HG03095 (cell line): ENCODE results near the gene ZNF660.
A peak's percentile ranks its signal among the peaks of the same experiment; 100 is the strongest.

Experiments used
- ATAC-seq: cut with Tn5 transposase; IDR thresholded peaks from one replicate; pipeline ENCODE4 v1.9.1; 2021; ENCODE audit warnings: moderate library complexity; ENCODE audit not compliant: unreplicated experiment

The ZNF660 gene

GRCh38 chr3:44628716-44629115 is 44.0 kb downstream of the ZNF660 start:
- ATAC-seq, result no peak

GRCh38 chr3:44632193-44632592 is 47.4 kb downstream of the ZNF660 start:
- no peak for ATAC-seq

GRCh38 chr3:44642337-44642736 is 57.6 kb downstream of the ZNF660 start:
- no peak for ATAC-seq

GRCh38 chr3:44643024-44643423 is 58.3 kb downstream of the ZNF660 start:
- ATAC-seq, result no peak

- no peak for ATAC-seq
Measured at GRCh38 chr3:44647771-44648170, 63.0 kb downstream of the ZNF660 start.

- peak; percentile 96 for ATAC-seq
Measured at GRCh38 chr3:44648564-44649229, 63.9 kb downstream of the ZNF660 start, which contains the start of gene ZNF35. ZNF35 (plus strand) TSS chr3:44648732; CDS start chr3:44651068, 2,336 bp downstream.
